HG03280 (cell line): ENCODE data around the gene HNMT.

Source experiments
- ATAC-seq: cut with Tn5 transposase; IDR thresholded peaks from one replicate; pipeline ENCODE4 v1.9.1; 2021; ENCODE audit warnings: mild to moderate bottlenecking, moderate library complexity; ENCODE audit not compliant: unreplicated experiment

The HNMT gene

DNA sequence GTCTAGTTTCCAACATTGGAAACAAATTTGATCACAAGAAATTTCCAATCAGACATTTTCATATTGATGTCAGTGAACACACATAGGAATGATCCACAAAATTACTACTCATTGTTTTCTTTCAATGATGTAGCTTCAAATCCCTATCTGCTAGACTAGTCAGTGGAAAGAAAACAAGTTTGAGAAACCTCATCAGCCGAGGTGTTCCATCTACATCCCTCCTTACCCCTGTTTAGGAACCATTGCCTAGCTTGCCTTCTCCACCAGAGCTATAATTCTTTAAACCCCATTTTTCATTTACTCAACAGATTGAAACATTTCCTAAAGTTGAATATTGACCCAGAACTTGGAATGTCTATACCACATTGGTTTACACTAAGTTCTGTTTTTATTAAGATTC is 45.3 kb downstream of the HNMT start:
- no peak for ATAC-seq

DNA sequence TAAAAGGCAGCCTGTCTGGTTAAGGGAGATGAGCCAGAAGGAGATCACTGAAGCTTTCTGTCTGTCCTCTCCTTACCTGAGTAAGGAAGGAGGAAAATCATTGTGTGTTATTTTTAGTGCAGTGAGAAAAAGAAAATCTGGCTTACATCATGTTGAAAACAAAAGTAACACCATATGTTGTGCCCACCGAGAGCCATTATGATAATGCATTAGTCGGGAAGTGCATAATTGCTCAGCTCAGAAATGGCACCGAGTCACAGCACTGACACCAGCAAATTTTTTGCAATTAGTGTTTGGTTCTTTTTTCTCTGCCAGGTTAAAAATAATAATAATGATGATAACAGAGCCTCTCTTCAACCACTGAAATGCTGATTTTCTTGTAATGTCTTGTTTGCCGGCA is 46.6 kb downstream of the HNMT start:
- ATAC-seq = no peak

DNA sequence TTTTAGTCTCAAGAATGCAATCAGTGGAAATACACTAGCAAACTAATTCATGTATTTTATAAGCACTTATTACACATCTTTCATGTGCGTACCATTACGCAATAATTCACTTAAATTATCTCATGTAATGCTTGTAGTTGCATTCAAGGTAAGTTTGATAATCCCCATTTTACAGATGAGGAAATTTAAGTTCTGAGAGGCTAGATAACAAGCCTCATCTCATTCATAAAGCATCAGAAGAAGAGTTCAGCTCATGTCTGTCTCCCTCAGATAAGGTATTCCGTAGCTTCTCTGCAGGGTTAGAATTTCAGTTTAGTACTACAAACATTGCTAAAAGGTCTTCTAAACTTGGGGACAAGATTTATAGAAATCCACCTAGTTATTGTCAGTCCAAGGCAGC is 47.8 kb downstream of the HNMT start:
- ATAC-seq = no peak

DNA sequence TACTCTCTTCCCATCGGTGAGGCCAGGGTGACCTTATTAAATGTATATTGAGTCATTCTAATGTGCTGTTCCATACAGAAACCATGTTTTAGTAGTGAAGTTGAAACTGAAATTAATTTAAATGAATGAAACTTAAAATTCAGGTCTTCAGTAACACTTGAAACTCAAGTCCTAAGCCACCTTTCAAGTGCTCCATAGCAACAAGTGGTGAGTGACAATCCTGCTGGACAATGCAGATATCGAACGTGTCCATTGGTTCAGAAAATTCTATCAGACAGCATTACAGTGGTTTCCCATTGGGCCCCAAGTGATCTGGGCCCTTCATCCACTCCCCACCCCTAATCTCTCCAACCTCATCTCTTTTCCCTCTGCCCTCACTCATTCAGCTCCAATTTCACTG is 48.7 kb downstream of the HNMT start:
- no peak for ATAC-seq

DNA sequence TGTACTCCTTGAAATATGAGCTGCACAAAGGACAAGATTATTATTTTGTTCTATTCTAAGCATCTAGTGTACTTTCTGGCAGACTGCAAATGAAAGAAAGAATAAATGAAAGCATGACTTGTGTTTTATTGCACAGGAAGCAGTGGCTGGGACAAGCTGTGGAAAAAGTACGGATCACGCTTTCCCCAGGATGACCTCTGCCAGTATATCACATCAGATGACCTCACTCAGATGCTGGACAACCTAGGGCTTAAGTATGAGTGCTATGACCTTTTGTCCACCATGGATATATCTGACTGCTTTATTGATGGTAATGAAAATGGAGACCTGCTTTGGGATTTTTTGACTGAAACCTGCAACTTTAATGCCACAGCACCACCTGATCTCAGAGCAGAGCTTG is 49.4 kb downstream of the HNMT start:
- ATAC-seq = no peak

DNA sequence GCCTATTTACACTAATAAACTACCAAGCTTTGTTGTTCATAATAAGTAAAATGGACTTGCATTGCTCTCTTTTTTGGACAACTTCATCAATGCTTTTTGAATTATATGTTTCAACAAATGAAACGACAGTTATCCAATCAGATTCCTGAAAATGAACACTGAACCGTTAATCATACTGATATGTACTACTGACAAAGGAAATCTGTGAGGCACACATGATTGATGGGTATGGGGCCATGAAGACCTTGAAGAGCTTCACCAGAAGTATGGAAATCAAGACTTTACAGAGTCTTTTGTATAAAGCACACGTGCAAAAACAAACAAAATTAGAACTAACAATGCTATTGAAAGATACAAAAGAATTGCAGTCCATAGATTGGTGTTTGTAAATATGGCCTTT is 51.2 kb downstream of the HNMT start:
- no peak for ATAC-seq

DNA sequence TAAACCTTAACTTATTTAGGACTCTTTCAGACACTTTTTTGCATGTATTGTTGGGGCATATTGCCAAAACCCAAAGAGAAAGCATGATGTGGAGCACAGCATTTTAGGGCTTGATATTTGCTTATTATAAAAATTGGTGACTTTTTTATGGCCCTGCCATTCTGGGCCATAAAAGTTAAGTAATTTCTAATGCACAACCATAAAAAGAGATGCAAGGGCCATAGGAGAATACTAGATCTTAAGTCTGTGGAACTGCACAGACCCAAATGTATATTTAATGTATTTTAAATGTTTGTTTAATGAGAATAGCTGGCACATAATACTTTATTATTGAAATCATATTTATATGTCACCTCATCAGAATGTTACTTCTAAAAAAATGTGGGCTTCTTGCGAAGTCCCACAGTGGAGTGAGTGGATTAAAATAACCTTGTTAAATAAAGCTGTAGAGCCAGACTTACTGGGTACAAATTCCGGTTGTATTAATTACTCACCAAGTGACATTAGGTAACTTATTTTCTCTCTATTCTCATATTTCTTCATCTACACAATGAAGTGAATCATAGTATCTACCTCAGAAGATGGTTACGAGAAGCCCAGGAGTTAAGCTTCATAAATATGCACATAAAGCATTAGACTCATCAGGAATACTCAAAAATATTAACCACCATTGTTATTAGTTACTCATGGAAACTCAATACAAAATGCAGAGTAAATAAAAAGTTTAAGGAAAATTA is 52.2 kb downstream of the HNMT start:
- ATAC-seq = no peak

DNA sequence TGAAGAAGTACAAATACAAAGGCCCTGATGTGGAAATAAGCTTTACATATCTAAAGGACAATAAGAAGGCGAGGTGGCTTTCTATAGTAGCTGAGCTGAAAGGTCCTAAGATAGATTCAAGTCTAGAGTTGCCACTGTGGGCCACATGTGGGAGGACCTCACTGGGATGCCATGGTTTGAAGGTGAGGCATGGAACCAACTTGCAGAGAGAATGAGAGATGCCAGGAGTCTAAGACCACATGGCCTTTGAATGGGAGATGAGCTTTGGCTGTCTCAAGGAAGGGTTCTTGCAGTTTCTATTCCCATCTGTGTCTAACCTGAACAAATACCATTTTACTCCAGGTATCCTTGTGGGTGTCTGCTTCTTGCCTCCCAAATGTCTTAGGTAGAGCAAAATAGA is 53.6 kb downstream of the HNMT start:
- no peak for ATAC-seq

DNA sequence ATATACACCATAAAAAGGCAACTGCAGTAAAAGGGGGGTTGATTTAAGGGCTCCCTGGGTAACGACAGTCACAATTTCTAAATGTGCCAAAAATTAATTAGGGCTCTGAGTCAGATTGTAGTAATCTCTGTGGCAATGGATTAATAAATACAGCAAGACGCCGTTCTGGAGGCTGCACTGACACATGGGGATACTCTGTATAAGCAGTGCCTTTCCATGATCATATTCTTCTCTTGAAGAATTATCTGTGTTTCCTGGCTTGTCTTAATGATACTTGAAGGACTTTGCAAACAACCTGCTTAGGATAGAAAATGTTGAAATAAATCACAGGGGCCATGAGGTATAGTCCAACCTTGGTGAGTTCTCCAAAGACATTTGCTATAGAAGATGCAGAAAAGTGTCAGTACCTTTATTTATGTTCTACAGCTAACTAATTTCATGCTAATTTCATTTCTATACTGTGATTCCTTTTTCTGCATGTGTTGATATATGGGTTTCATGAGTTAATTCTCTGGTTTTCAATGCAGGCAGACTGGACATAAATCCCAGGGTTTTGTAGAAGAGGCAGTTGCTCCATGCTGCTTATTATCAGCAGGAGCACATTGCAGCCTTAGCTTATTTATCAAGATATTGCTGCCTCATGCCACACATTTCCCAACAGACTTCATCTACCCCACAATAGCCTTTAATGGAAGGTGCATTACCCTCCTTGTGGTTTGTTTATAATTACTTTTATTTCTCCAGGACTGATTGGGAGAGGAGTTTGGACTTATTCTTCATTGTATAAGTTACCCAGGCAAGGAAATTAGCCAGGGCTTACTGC is 54.8 kb downstream of the HNMT start:
- no peak for ATAC-seq

DNA sequence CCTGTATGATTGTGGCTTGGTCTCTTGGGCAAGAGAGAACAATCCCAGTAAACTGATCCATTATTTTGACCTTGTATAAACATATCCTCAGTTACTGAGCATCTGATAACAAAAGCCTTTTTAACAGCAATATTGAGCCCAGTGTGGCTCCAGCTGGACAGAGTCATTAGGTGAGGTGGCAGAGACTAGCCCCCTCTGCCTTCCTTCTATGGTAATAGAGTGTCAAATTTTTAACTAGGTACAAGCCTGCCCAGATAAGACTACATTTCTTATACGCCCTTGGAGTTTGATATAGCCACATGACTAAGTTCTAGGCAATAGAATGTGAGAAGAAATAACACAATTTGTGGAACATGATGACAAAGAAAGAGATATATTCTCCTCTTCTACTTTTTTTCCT is 56.2 kb downstream of the HNMT start:
- no peak for ATAC-seq

DNA sequence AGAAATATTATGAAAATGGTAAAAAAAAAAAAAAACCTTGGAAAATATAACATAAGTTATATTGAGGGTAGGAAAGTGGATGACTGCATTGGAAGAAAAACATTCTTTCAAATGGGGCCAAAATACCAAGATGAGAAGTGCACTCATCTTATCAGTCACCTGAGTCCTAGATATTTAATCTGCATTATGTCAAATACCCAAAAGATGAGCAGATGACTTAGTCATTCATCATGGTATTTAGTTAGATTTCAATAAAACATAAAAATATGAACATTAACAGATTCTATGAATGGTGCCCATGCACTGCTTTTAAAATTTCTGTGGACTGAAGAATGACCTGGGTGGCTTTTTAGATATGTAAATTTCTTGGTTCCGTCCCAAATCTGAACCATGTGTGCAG is 56.9 kb downstream of the HNMT start:
- ATAC-seq = no peak

DNA sequence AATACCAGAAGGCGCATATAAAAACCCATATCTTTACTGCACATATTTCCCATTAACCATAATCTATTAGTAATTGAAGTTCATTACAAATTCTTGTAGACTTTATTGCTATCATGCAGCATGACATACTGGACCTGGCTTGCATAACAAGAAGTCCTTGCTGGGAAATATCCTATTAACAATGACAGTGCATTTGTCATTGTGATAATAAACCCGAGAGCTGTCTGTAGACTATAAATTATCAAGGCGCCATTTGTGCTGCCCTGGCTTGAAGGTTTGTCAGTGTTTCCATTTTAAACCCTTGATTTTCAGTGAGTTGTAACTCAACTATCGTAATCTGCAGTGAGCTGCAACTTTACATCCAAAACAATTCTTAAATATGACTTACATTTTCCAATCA is 59.0 kb downstream of the HNMT start:
- no peak for ATAC-seq

DNA sequence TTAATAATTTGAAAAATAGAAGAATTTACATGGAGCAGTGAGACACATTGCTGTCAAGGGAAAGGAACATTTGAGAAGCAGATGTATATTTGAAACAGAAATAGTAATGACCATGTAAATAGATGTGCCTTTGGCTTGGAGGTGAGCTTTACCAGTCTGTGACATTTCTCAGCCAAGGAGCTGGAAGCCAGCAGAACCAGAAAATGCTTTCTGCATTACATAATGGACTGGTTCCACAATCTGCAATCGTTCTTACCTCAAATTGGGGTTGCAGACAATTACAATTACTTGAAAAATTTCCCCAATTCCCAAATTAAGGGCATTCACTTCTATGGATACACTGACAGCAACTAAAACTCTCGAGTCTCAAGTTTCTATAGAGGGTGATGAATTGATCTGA is 59.7 kb downstream of the HNMT start:
- ATAC-seq = no peak

DNA sequence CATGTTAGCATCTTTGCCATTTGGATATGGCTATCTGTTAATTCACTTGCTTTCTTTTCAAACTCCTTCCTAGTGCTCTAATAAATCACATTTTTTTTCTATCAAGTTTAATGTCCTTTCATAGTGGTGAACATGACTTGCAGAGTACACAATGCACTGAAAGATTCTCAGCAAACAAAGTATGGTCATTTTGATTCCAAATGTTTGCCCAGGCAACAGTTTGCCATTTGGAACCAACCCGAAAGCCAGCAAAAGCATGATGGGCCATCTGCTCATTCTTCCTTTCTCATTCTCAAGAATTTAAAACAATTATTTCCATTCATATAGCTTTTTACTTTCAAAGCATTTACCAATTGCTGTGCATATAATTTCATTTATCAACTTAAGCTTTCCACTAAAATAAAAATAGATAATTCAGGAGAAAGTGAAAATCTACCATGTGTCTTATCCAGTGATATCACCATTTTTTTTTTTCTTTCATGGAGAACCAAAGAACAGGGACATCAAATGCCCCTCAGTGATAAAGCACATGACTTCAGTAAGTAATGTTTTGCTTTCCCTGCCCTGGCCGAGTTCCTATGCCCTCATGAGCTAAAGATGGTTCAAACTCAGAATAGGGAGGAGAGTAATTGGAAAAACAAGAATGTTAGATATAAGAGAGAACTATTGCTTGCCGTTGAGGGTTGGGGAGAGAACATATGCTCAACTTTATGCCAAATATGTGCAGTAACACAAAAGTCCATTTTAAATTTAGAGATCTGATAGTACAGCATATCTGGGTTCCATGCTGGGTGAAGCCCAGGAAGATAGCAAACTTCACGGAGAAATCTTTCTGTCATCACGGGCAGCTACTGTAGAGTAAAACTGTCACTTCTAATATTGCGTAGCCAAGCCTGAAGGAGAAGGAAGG is 62.1 kb downstream of the HNMT start:
- no peak for ATAC-seq

DNA sequence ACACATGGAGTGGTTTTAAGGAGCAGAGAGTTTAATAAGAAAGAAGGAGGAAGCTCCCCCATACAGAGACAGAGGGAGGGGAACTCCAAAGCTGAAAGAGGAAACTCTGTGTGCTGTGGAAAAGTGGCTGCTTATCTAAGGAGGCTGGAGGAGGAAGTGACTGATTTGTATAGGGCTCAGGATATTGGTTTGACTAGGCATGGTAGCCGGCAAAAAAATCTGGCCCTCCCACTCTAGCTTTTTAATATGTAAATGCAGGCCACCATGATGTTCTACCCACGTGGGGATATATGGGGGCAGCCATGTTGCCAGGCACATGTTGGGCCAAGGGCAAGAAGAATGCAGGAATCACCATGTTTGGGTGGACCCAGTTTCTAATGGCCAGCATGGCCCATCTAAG is 64.3 kb downstream of the HNMT start:
- ATAC-seq = no peak

DNA sequence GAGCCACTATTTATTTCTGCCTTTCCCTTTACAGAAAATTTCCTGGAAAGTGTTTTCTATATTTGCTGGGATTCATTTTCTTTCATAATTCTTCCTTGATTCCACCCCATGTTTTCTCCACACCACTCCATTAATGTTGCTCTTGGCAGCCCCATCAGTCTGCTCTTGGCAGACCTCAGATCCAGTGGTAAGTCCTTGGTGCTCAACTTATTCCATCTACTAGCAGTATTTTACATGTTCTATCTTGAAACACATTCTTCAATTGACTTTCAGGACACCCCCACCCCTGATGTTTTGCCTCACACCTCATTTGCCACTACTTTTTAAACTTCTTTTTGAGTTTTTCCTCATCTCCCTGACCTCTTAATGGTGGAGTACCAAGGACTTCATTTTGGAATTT is 65.0 kb downstream of the HNMT start:
- no peak for ATAC-seq

DNA sequence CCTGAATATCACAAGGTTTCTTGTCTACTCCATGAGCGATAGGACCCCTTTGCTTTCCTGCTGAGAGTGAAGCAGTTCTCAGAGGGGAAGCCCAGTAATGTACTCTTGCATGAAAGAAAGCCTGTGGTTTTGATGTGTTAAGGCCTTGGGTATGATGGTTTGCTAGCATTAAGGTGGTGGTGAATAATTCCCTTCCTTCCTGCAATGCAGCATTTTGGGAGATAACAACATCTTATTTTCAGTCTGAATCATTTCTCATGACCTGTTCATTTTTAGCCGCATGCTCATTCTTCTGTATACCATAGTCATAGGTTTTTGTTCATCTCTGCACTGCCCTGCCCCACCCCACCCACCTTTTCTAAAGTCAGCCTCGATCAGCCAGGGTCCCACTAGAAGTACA is 66.2 kb downstream of the HNMT start:
- ATAC-seq = no peak

DNA sequence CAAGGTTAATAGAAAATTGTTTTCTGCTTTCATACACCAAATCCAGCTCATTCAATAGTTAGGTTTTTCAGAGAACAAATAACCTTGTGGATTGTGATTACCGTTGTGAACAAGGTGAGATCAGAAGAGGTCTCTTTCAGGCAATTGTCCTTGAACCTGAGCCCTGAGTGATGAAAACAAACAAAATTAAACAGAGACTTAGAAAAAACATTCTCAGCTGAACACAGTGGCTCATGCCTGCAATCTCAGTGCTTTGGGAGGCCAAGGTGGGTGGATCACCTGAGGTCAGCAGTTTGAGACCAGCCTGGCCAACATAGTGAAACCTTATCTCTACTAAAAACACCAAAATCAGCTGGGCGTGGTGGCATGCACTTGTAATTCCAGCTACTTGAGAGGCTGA is 68.1 kb downstream of the HNMT start:
- ATAC-seq = no peak

DNA sequence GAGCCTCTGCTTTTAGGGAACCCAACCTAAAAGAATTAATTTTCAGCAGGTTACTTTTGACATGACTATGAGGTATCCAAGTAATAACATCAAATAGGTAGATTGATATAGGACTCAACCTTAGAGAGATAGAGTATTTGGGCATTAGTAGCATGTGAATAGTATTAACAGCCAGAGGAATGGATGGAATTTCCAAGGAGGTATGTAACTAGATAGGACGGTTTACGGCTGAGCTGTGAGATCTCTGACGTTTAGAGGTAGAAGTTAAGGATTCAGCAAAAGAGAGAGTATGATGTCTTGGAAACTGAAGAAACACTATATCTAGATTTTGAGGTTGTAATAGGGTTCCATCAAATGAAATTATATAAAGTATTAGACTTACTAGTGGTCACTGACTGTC is 70.3 kb downstream of the HNMT start:
- no peak for ATAC-seq

DNA sequence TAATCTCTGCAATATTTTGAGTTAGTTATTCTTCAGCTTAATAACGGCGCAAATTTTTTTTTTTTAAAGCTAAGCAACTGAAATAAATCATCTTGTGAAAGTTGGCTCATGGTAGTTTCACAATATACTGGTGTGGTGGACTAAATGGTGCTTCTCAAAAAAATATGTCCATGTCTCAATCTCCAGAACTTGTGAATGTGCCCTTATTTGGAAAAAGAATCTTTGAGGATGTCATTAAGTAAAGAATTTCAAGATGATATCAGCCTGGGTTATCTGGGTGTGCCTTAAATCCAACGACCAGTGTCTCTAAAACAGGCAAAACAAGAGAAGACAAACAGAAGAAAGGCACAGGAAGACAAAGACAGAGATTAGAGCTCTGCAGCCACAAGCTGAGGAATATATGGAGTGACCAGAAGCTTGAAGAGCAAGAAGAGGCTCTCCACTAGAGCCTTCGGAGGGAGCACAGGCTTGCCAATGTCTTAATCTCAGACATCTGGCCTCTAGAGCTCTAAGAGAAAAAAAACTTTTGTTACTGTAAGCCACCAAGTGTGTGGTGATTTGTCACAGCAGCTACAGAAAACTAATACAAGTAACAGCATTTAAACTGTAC is 71.4 kb downstream of the HNMT start:
- no peak for ATAC-seq

DNA sequence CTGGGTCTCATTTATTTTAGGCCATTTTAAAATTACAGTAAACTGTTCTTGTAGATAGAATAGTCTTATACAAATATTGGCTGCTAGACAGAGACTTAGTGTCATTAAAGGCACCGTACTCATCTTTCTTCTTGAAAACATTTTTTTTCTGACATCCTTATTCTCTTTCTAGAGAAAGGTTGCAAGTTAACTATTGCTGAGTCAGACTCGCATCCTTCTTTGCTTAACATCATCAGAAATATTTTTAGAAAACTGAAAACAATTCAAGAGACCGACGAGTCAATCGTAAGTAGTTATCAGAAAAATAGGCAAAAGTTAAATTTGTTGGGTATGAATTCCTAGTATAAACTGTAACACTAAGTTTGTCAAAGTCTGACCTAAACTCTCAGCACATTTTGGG is 72.2 kb downstream of the HNMT start:
- no peak for ATAC-seq
